Measurements from ENCODE around the gene FOSB. TPM values are rescaled to one million over a fixed set of nuclear protein-coding genes. Genes with fewer than 3 reads are reported as not detected.

The FOSB gene
- total RNA-seq, 1 experiment from 2014 or later = 29.3 TPM

GRCh38 chr19:45450012-45450333 is 17.8 kb upstream of the FOSB start:
- Mint-ChIP-seq H3K4me1 (ENCODE audit: insufficient read depth, unreplicated experiment) (peaks cover 54% of the 10 kb centered on the region), H3K9me3 (ENCODE audit: unreplicated experiment) (no peaks in the 10 kb centered on the region), H3K27ac (ENCODE audit: low read depth, unreplicated experiment) (peak overlapping the region; percentile 100), H3K27me3 (ENCODE audit: insufficient read depth, unreplicated experiment) (no peaks in the 10 kb centered on the region), H3K4me3 (ENCODE audit: unreplicated experiment) (peak overlapping the region; percentile 86), H3K36me3 (ENCODE audit: insufficient read depth, unreplicated experiment) (peaks cover 18% of the 10 kb centered on the region)
- CTCF ChIA-PET = interaction anchor here (1.3 to 1.9 kb wide), 2 partner anchors 10 to 19 kb away, joined by 4 to 11 read pairs; partner anchors contain the start of gene FOSB
- intact Hi-C loops (cut with micrococcal nuclease) = loop anchor here (2.0 kb wide), 1 partner anchor 19 kb away; no protein-coding TSS in a partner anchor
- no TSS peak for BruUV-seq (replicated peaks)
- TF ChIP-seq CTCF (IDR thresholded peaks at IDR 0.05; ENCODE audit: unreplicated experiment) = no peak
- POLR2A ChIA-PET = interaction anchor here (0.8 to 7.8 kb wide), 7 partner anchors 11 to 272 kb away, joined by 3 to 148 read pairs (median 5); partner anchors contain the start of genes BLOC1S3, FOSB and TRAPPC6A
- no peak for DNase-seq (ENCODE audit: unreplicated experiment)

GRCh38 chr19:45451131-45451849 is 16.5 kb upstream of the FOSB start:
- Mint-ChIP-seq H3K9me3 (ENCODE audit: unreplicated experiment) (no peaks in the 10 kb centered on the region), H3K36me3 (ENCODE audit: insufficient read depth, unreplicated experiment) (peaks cover 18% of the 10 kb centered on the region), H3K27ac (ENCODE audit: low read depth, unreplicated experiment) (peak overlapping the region; percentile 100), H3K4me3 (ENCODE audit: unreplicated experiment) (peak overlapping the region; percentile 86), H3K4me1 (ENCODE audit: insufficient read depth, unreplicated experiment) (peaks cover 59% of the 10 kb centered on the region), H3K27me3 (ENCODE audit: insufficient read depth, unreplicated experiment) (no peaks in the 10 kb centered on the region)
- TF ChIP-seq CTCF (IDR thresholded peaks at IDR 0.05; ENCODE audit: unreplicated experiment) = no peak
- DNase-seq (ENCODE audit: unreplicated experiment) = no peak
- BruUV-seq (replicated peaks) = TSS peak; percentile 91
- ChIA-PET CTCF (interaction anchor here (0.5 to 1.6 kb wide), 3 partner anchors 11 to 48 kb away, joined by 3 to 5 read pairs (median 4); partner anchors contain the start of gene FOSB), POLR2A (interaction anchor here (0.9 to 6.5 kb wide), 3 partner anchors 12 to 27 kb away, joined by 3 to 120 read pairs (median 9); partner anchors contain the start of gene FOSB)
- intact Hi-C loops (cut with micrococcal nuclease) = loop anchor here (2.0 kb wide), 1 partner anchor 18 kb away; no protein-coding TSS in a partner anchor

GRCh38 chr19:45451850-45452387 is 15.9 kb upstream of the FOSB start:
- POLR2A ChIA-PET = interaction anchor here (0.9 to 6.5 kb wide), 4 partner anchors 13 to 27 kb away, joined by 3 to 120 read pairs (median 8); partner anchors contain the start of gene FOSB
- no peaks in the 10 kb centered on the region for H3K27me3 Mint-ChIP-seq (ENCODE audit: insufficient read depth, unreplicated experiment)
- no TSS peak for BruUV-seq (replicated peaks)
- H3K9me3 Mint-ChIP-seq (ENCODE audit: unreplicated experiment) = no peaks in the 10 kb centered on the region
- peaks cover 62% of the 10 kb centered on the region for H3K4me1 Mint-ChIP-seq (ENCODE audit: insufficient read depth, unreplicated experiment)
- no peak for TF ChIP-seq CTCF (IDR thresholded peaks at IDR 0.05; ENCODE audit: unreplicated experiment)
- peak overlapping the region; percentile 86 for H3K4me3 Mint-ChIP-seq (ENCODE audit: unreplicated experiment)
- intact Hi-C loops (cut with micrococcal nuclease) = loop anchor here (2.0 kb wide), 1 partner anchor 17 kb away; no protein-coding TSS in a partner anchor
- H3K36me3 Mint-ChIP-seq (ENCODE audit: insufficient read depth, unreplicated experiment) = peaks cover 18% of the 10 kb centered on the region
- CTCF ChIA-PET = interaction anchor here (0.7 to 1.6 kb wide), 2 partner anchors 11 to 16 kb away, joined by 5 read pairs; partner anchors contain the start of gene FOSB
- DNase-seq (ENCODE audit: unreplicated experiment) = no peak
- peak overlapping the region; percentile 100 for H3K27ac Mint-ChIP-seq (ENCODE audit: low read depth, unreplicated experiment)
